HG02678 (cell line): ENCODE data around the gene SEMA6B.
"Not testable (repeated sequence)": the region's sequence is repeated elsewhere in the genome, so short reads cannot be mapped to it uniquely, and the experiment has no call there.

Source experiments
- ATAC-seq: cut with Tn5 transposase; IDR thresholded peaks from one replicate; pipeline ENCODE4 v1.9.1; 2021; ENCODE audit warnings: mild to moderate bottlenecking, moderate library complexity; ENCODE audit not compliant: unreplicated experiment

Gene SEMA6B

DNA sequence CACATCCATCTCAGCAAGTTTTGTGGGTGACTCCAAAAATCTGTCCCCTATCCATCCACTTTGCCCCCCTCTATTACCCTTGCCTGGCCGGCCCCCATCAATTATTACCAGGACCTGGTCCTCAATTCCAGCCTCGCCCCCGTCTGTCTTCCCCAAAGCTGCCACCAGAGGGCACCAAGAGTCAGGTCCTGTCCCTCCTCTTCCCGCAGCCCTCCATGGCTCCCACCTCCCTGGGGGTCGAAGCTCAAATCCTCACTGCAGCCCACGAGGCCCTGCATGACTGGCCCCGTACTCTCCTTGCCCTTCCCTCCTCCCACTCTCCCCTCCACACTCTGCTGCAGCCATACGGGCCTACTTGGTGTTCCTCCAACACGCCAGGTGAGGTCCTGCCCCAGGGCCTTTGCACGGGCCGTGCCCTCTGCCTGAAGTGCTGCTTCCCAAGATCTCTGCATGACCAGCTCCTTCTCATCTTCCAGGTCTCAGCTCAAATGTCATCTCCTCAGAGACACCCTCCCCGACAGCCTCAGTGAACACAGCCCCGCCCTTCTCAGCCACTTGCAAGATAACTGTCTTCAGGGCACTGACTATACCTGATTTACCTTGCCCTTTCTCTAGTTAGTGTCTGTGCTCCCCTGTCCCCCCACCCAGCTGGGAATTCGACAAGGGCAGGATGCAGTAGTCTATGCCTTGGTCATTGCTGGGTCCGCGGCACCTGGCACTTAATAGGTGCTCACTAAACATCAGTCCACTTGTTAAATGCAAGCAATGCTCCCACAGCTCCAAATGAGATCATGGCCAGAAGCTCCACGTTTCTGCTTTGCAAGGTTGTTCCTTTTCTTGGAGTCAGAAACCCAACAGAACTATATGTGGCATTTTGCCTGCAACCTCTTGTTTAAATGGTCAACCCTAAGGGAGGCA is 16.8 kb upstream of the SEMA6B start:
- ATAC-seq, result no peak

DNA sequence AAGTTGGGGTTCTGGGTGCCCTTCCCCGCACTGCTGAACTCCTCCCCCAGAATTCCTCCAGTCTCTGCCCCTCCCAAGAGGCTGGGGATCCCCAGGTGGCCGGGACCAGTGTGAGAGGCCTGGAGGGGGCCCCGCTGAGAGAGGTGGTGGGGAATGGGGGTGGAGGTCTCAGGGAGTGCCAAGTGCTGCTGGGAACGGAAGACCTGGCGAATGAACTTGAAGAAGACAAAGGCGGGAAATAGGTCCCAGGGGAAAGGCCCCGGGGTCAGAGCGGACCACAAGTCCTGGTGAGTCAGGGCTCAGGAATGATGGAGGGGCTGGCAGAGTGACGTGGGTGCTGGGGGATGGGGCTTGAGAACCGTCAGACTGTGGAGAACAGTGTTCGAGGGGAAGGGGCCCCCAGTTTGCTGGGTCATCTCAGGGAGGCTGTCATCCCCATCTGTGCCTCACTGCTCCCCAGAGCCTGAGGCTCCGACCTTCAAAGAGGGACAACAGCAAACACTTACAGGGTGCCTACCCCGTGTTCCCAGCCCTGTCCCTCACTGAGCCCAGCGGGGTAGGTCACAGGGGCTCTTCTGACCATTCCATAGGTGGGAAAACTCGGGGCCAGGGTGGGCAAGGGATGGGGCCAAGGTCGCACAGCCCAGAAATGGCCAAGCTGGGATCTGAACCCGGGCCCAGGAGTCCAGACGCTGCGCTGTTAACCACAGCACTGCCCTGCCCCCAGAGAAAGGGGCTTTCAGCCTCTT is 16.0 kb upstream of the SEMA6B start:
- ATAC-seq, result no peak

DNA sequence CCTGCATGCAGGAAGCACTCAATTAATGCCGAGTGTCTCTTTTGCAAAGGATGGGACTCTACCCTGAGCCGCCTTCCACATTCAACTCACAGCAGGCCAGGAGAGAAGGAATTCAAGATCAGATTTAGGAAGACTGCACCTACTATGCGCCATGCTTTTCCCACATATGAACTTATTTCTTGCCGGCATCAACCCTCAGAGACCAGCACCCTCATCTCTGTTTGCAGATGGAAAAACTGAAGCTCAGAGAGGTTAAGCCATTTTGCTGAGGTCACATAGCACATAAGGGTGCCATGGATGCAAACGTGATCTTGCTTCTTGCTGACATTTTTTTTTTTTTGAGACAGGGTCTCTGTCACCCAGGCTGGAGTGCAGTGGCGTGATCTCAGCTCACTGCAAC is 14.2 kb upstream of the SEMA6B start:
- ATAC-seq, result no peak

DNA sequence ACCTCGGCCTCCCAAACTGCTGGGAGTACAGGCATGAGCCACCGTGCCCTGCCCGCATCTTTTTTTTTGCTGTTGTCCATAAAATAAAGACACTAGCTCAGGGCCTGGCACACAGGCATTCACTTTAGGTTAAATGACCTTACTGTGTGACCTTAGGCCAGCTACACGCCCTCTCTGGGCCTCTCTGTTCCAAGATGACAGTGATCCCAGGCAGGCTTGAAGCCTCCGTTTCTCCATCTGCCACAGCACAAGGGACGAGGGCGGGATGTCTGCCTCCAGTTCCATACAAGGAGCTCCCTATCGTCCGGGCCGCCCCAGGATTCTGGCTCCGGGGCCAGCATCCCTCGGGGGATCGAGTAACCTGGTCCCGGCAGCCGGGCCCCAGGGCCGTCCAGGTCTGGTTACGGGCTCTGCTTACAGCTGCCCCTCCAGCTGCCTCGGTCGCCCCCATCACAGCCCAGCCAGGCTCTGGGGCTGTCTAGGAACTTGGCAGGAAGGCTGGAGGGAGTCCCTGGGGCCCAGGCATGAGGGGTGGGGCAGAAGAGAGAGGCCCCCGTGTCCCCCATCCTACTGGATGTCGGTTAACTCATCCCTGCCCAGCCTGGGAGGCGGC is 11.9 kb upstream of the SEMA6B start:
- ATAC-seq, result no peak

DNA sequence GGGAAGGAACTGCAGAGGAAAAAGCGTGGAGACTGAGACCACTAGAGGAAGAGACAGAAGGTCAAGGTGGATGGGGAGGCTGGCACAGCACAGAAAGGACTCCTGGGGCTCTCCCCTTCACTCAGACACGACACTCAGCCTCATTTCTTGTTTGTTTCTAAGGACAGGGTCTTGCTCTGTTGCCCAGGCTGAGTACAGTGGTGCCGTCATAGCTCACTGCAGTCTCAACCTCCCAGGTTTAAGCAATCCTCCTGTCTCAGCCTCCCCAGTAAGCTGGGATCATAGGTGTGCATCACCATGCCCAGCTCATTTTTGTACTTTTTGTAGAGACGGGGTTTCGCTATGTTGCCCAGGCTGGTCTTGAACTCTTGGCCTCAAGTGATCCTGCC is 11.4 kb upstream of the SEMA6B start:
- ATAC-seq, result no peak

DNA sequence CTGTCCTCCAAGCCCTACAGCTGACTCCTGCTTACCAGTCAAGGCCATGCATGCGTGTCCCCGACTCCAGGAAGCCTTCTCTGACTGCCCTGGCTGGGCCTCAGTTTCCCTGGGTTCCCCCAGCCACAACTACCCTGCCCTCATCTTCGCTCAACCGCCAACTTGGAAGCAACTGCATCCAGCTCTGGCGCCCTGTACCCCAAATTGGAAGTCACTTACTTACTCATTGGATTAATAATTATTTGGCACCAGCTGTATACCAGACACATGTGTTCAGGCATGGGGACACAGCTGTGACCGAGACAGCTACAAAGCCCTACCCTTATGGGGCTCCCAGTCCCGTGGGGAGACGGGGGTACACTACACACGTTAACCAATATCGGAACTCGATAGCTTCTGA is 10.9 kb upstream of the SEMA6B start:
- no peak for ATAC-seq

DNA sequence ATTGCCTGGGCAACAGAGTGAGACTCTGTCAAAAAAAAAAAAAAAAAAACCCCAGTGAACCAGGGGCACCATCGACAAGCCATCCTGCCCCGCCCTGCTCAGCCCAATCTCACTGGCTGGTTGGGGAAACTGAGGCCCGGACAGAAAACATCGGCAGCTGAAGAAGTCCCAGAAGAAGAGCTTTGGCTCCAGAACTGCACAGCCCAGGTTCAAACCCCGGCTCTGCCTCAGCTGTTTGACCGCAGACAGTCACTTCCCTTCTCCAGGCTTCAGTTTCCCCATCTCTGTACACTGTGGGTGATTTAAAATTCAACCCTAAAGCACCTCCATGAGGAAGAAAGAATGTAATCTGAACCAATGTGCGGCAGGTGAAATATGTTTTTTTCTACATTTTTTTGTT is 9.4 kb upstream of the SEMA6B start:
- ATAC-seq, result no peak

DNA sequence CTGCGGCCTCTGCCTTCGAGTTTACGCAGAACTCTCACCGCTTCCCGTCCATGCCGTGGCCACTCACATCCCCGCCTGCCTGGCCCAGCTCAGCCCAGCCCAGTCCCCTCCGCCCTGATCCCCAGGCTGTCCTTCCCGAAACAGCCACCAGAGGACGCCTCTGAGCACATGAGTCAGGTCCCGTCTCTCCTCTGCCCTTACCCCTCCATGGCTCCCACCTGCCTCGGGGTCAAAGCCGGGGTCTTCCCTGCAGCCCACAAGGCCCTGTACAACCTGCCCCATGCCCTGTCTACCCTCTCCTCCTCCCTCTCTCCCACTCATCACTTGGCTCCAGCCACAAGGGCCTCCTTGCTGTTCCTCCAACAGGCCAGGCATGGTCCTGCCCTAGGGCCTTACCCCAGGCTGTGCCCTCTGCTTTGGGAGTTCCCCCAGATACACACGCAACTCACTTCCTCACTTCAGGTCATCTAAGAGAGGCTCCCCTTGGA is 8.1 kb upstream of the SEMA6B start:
- ATAC-seq, result no peak

DNA sequence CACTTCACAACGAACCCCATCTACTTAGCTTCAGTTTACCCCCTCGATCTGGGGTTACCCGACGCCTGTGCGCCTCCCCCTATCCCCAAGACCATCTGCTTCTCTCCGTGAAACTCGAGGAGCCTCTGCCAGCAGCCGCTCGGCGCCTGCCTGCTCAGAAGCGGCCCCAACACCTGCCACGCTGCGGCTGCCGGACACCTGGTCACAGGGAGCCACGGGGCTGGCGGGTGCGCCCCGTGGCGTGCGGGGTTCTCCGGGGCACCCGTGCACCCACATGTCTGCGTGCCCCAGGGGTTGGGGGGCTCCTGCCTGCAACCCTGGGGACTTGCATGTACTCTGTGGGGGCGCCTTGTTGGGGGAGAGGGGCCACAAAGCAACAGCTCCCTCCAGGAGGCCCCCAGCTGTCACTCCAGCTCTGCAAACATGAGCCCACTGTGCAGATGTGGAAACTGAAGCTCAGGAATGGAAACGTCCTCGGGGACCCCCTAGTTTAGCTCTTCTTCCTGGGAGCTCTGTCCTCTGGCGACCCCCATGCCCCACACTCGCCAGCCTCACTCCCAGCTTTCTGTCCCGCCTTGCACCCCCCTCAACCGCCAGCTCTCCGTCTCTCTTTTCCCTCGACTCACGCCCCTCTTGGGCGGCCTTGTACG is 7.0 kb upstream of the SEMA6B start:
- no peak for ATAC-seq

DNA sequence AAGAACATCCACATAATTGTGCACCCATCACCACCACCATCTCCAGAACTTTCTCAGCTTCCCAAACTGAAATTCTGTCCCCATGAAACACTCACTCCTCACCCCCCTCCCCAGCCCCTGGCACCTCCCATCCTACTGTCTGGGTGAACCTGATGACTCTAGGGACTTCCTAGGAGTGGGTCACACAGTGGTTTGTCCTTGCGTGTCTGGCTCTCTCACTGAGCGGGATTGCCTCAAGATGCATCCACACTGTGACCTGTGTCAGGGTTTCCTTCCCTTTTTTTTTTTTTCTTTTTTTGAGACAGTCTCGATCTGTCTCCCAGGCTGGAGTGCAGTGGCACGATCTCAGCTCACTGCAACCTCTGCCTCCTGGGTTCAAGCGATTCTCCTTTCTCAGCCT is 4.1 kb upstream of the SEMA6B start:
- not testable (repeated sequence) for ATAC-seq

DNA sequence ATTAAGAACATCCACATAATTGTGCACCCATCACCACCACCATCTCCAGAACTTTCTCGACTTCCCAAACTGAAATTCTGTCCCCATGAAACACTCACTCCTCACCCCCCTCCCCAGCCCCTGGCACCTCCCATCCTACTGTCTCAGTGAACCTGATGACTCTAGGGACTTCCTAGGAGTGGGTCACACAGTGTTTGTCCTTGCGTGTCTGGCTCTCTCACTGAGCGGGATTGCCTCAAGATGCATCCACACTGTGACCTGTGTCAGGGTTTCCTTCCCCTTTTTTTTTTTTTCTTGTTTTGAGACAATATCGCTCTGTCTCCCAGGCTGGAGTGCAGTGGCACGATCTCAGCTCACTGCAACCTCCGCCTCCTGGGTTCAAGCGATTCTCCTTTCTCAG is 2.6 kb upstream of the SEMA6B start:
- ATAC-seq, result not testable (repeated sequence)

DNA sequence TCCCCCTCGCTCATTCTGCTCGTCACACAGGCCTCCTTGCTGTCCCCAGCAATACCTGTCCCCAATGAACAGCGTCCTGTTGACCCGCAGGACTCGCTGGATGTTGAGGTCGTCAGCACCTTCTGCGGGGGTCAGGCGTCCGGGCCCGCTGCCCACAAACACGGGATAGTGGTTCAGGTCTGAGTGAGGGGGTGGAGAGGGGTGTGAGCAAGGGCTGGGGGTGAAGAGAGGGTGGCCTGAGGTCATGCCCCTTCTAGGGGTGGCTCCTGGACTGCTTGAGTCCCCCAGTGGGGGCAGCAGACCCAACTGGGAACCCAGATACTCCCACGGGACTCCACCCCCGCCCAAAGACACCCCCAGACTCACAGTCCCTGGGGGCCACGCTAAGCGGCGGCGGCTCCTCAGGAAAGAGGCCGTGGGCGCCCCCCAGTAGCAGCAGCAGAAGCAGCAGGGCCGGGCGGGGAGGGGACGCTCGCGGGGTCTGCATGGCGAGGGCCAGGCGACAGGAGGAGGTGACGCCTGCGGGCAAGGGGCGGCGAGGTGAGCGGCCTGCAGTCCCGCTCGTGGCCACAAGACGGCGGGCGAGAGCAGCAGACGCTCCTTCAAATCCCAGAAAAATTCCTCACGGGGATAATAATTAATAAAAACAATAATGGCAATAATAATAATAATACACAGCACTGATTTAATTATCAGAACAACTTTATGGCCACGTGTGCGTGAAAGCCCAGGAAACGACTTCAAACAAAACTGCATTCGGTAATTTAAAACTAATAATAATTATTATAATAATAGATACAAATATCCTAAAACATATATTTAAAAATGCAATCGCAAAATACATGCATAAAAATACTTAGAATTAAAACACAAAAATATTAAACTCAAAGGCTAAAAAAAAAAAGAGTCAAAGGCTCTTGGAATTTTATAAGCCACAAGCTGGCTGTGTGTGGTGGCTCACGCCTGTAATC is 1.2 kb downstream of the SEMA6B start:
- ATAC-seq, result no peak

DNA sequence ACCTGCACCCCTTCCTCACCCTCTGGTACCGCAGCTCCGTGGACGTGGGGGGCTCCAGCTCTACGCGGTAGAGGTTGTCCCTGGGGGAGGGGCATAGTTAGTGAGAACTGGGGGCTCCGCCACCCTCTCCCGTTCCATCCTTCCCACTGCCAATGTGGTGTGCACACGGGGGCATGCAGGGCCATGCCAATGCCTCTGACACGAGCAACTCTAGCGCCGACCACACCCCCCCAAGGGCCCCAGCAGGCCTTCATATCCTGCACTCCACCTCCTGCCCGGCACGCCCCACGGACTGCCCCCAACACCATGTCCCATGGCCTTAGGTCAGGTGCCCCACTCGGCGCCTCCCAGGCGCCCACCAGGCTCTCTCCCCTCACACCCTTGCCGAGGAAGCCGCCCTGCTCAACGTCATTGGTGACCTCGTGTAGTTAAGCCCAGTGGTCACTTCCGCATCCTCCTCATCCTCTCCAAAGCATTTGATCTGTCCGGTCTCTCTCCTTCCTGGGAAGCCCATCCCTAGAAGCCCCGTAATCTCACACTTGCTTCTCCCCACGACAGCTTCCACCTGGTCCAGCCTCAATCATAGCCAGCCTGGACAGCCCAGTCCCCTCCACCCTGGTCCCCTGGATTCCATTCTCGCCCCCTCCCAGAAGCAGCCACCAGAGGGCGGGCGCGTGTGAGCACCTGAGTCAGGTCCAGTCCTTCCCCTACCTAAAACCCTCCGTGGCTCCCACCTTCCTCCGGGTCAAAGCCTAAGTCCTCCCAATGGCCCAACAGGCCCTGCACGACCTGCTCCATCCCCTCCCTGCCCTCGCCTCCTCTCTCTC is 2.1 kb downstream of the SEMA6B start:
- ATAC-seq, result no peak

DNA sequence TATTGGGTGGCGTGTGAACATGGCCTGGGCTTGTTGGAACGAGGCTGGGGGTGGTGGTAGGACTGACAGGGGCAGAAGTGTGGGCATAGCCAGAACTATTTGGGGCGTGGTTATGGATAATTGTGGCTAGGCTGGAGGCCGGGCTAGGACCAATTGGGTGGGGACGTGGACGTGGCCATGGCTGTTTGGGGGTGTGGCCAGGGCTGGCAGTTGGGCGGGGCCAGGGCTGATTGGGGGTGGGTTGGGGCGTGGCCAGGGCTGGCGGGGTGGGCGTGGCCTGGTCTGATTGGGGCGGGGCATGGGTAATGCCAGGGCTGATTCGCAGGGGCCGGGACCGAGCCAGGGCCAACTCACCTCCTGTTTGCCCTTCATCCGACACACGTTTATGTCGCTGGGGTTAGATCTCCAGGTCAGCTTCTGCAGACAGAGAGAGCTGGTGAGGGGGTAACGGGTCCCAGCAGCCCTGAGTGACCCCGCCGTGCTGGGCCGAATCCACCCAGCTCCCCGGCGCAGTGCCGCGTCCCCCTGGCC is 2.8 kb downstream of the SEMA6B start:
- no peak for ATAC-seq

DNA sequence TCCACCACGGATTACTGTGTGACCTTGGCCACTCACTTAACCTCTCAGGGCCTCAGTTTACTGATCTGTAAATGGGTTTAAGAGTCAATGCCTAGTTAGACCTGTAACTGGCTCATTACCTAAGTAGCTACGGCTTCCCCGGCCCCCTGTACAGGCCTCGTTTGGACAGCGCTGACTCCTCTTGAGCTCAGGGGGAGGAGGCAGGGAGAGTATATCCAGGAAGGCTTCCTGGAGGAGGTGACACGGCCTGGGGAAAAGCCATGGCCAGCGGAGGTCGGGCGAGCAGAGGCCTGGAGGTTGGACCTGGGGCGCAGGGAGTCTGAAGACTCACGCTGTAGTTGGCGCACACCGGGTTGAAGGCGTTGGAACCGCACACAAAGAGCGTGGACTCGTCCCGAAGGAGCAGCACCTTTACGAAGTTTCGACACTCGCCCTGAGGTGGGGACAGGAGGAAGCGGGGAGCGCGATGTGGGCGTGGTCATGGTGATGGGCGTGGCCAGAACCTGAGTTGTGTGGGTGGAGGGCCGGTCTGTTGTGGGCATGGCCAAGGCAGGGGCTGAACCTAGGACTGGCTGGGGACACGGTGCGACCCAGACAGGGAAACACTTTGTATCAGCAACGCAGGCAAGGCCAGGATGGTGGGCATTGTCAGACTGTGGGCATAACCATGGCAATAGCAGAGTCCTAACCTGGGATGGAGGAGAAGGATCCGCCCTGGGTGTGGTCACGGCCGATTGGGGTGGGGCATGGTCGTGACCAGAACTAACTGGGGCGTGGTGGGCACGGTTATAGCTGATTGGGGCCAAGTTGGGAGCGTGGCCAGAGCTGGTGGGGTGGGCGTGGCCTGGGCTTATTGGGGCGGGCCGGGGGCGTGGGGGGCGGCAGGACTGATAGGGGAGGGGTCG is 3.6 kb downstream of the SEMA6B start:
- ATAC-seq, result no peak

DNA sequence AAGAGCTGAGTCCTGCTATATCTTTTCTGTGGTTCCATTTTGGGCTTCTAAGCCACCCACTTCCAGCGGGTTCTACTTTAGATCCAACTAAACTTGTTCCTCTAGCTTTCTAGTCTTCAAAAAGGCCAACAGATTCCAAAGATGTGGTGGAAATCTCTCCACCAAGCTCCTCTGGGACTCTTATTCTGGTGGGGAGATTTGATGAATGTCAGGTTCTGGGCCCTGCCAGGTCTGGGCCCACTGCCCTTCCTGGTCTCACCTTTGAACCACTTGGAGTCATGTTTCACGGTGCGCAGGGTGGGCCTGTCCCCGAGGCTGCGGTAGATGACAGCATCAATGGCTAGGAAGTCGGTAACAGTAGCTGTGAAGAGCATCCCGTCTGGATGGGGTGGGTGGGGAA is 4.8 kb downstream of the SEMA6B start:
- ATAC-seq, result no peak

DNA sequence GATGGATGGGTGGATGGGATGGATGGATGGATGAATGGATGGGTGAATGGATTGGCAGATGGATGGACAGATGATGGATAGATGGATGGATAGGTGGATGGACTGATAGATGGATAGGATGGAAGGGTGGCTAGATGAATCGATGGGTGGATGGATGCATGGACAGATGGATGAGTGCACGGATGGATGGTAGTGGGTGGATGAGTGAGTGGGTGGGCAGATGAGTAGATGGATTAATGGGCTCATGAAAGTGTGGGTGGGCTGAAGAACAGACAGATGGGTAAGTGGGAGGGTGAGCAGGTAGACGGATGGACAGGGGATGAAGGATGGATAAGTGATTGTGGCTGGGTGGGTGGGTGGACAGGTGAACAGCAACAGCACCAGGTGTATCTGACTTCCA is 5.7 kb downstream of the SEMA6B start:
- ATAC-seq, result no peak
